Upper lobe of left lung (tissue), 4 donors: ENCODE data around the gene GLYATL3.

Source experiments
- CTCF ChIP-seq, 6 experiments: fragments of 450-650 bp in 4 of 6; fragments of 200-600 bp in 2 of 6; sonication (generic) in 2 of 6; IDR thresholded peaks; one replicate each; pipeline ENCODE4 v1.5.1; 2016 to 2019; ENCODE audit warnings: antibody characterized with exemption in 6 of 6
- EP300 ChIP-seq, 4 donors: sonication (generic); formaldehyde crosslinking; IDR thresholded peaks; one replicate each; pipeline ENCODE4 v1.5.1; 2017; ENCODE audit warnings: antibody characterized with exemption in 4 of 4, control low read depth in 2 of 4
- POLR2A ChIP-seq, 4 donors: fragments of 450-650 bp; IDR thresholded peaks; one replicate each; pipeline ENCODE4 v1.5.1; 2016 to 2017; ENCODE audit warnings: antibody characterized with exemption in 4 of 4, mild to moderate bottlenecking in 2 of 4
- POLR2AphosphoS5 ChIP-seq, 2 donors: sonication (generic); formaldehyde crosslinking; IDR thresholded peaks; one replicate each; pipeline ENCODE4 v1.5.1; 2017; ENCODE audit warnings: antibody characterized with exemption in 2 of 2

- peak in 3 of 4 donors; percentile 81 to 83 (median 83) for TF ChIP-seq POLR2A (IDR thresholded peaks at IDR 0.05)
- peak; percentile 92 to 97 for TF ChIP-seq POLR2AphosphoS5 (IDR thresholded peaks at IDR 0.05)
- TF ChIP-seq CTCF (IDR thresholded peaks at IDR 0.05) = no peak
- peak in 2 of 4 donors; percentile 20 to 94 for TF ChIP-seq EP300 (IDR thresholded peaks at IDR 0.05)
These were observed 36.7 kb upstream of the GLYATL3 start, which contains the start of the genes CENPQ and MMUT for GRCh38 chr6:49462927-49463611.
